Activated T-helper 9 cell treated with anti-CD3 and anti-CD28 coated beads, Interleukin-2, amount 50 U/mL, for 16 hours (primary cell): ENCODE data around the gene RNASE13.
"Not testable (repeated sequence)": the region's sequence is repeated elsewhere in the genome, so short reads cannot be mapped to it uniquely, and the experiment has no call there.

Experiments
- DNase-seq: peaks from one replicate; pipeline ENCODE4 v3.0.0-alpha.2; 2020; ENCODE audit warnings: low read depth

RNASE13 gene

DNA sequence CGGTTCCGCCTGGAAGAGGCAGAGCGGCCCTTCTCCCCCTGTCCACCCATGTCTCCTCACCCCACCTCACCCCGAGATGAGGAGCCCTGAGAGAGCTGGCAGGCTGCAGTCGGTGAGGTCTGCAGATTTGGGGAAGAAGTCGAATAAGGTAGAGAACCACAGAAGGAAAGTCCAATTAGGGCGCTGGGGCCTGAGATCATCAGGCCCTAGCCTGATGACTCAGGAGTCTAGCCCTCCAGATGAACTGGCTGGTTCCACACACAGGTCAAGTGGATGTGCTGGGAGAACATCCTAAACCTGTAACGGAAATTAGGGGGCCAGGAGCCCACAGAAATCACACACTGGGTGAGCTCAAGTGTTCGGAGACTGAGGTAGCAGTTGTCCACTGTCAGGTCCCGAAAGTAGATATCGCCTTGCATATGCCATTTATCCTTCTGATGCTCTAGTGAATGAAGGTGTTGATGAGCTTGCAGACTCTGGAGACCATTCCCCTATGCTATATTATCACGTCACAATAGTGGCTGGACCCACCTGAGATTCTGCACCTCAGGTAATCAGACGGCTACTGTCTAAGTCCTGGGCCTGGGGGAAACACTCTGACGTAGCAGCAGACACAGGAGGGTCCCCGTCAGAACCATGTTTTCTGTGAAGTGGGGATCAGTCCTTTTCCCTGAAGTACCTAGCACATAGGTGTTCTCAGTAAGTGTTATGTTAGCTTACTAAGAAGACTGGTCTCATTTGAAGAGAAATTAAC, 45.7 kb downstream of the RNASE13 start:
- DNase-seq: no peak

- DNase-seq: no peak
Observed at GRCh38 chr14:20986811-20987210, 47.8 kb downstream of the RNASE13 start.

DNA sequence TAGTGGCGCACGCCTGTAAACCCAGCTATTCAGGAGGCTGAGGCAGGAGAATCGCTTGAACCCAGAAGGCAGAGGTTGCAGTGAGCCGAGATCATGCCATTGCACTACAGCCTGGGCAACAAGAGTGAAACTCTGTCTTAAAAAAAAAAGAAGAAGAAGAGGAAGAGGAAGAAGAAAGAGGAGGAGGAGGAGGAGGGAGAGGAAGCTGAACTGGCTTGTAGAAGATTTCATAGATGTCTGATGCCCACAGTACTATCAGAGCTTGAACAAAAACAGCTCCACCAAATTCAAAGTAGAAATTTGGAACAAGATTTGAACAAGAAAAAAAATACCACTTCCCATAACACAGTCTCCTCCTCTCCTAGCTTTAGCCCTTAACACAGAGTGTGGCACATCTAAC, 49.0 kb downstream of the RNASE13 start:
- not testable (repeated sequence) for DNase-seq
